Measurements from ENCODE around the gene CUL4A.
"Not testable (repeated sequence)": the region's sequence is repeated elsewhere in the genome, so short reads cannot be mapped to it uniquely, and the experiment has no call there.

Gene CUL4A

DNA sequence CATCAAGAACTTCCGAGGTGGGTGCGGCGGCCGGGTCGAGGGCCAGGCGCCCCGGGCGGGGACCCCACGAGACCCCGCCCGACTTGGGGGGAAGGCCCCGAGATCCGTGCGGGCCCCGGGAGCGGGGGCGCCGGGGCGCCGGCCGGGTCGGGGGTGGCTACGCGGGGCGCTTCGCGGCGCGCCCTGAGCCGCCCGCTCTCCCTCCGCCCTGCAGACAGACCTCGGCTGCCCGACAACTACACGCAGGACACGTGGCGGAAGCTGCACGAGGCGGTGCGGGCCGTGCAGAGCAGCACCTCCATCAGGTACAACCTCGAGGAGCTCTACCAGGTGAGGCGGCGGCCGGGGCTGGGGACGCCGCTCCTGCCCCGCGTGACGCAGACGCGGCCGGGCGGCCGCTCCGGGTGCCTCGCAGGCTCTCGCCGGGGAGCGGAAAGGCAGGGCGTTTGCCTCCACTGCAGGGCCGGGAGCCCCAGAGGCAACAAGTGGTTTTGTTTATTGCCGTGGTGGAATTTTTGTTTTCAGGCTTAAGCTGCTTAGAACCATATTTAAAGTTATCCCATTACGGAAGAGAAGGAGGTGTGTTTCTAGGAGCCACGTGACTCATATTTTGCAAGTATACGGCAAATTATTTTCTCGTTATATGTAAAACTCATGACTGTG lies 477 bp downstream of the CUL4A start:
- DNase-seq, result peak; percentile 82

DNA sequence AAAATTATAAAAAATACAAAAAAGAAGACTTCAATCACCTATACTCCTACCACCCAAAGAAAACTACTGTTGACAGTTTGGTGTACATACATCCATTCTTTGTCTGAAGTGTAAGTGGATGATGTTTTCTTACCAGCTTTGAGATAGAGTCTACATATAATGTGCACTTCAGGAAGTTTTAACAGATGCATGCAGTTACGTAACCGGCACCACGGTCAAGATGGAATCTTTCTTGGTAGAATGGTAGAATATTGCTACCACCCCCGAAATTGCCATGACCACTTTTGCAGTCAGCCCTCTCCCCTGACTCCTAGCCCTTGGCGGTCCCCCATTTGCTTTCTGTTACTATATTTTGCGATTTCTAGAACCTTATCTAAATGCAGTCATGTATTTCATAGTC lies 1.4 kb downstream of the CUL4A start:
- no peak for DNase-seq

DNA sequence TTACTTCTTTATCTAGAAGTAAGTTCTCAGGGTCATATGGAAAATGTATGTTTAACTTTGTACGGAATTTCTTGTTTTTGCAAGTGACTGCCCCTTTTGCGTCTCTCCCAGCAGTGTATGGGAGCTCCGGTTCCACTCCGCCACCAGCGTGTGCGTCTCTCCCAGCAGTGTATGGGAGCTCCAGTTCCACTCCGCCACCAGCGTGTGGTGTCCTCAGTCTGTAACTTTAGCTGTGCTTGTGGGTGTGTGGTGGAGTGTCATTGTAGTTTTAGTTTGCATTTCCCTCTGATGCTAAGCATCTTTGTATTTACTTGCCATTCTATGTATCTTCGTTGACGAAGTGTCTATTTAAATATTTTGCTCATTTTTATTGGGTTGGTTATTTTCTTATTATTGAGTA lies 2.4 kb downstream of the CUL4A start:
- DNase-seq, result no peak

DNA sequence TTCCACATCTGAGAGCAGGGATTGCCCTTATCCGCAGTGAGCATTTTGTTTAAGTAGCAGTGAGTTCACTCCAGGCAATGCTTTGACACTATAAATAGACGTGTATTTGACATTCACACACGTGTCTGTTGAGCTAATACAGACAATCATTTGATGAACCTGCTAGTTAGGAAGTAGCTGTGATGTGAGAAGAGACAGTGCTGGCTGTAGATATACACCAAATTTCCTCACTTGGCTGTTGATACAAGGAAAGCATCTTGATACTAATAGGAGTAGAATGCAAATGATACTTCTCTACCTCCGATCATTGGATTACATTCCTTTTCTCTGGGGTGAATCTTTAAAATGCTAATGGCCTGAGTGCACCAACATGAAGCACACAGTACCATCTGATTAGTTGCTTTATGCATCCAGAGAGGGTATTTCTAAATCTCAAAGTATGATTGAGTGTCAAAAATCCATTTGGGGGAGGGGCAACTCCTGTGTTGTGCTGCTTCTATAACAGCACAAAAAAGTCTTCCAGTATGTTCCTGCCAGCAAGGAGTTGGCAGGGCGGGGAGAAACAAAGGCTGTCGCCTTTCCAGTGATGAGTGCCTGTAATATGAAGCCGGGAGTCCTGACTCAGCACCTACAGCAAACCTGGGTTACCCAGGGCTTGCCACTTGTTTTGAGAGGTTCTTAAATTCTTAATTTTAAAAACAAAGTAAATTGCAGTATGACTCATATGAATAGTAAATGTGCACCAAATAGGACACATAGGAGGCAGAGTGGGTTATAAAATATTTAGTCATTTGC lies 7.0 kb downstream of the CUL4A start:
- DNase-seq, result no peak

DNA sequence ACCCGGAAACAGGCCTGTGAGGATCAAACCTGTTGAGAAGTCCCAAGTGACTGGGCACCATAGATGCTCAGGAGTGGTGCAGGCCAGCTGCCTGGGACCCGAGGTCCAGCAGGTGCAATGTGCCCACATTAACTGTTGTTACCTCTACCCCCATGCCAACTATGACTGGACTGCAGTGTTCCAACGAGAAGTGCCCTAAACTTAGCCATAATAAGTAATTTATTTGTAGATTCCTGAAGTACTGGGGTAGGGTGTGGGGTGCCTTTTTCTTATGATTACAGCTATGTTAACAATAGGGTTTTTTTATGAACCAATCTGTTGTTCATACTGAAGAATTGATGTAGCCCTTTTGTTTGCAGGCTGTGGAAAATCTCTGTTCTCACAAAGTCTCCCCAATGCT lies 9.2 kb downstream of the CUL4A start:
- no peak for DNase-seq

DNA sequence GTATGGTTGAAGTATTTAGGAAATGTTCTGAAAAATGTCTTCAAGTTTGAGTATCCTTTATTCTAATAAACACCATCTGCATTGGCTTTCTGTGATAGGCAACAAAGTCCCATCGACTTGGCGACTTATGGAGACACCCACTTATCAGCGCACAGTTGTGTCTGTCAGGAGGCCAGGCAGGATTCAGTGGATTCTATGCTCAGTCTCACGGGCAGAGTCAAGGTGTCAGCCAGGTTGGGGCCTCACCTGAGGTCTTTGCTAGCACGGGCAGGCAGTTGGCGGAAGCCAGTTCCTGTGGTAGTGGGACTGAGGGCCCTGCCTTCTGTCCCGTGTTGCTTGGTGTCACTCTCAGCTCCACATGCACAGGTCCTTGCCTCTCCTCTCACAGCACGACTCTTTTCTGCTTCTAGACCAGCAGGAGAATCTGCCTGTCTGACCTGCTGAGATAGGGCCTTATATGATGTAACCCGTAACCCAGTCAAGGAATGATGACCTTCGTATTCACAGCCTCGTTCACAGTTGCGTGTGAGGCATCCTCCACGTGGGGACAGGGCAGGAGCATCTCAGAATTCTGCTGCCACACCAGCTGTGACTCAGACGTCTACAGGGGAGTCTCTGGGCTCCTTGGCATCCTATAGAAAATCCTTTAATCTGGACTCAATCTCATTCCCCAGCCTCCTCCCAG lies 10.0 kb downstream of the CUL4A start:
- DNase-seq, result no peak

DNA sequence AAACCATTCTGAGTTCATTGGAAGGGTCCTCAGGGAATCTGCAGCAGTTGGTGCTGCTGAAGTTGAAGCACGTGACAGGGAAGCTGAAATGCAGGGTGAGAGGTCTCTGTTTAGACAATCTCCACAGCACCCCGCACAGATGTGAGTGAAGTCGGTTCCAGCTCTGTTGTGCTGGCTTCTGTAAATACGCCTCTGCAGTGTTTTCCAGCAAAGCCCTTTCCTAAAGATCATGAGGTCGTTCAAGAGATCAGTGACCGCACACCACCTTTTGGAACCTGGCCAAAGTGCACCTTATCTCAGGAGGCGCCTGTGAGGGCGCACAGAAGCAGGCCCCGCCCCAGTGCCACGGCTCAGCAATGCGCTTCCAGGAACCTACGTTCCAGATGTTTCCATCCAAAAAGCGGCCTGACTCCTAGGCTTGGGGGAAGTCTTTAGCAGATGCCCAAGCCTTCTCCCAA lies 10.8 kb downstream of the CUL4A start:
- DNase-seq, result no peak

DNA sequence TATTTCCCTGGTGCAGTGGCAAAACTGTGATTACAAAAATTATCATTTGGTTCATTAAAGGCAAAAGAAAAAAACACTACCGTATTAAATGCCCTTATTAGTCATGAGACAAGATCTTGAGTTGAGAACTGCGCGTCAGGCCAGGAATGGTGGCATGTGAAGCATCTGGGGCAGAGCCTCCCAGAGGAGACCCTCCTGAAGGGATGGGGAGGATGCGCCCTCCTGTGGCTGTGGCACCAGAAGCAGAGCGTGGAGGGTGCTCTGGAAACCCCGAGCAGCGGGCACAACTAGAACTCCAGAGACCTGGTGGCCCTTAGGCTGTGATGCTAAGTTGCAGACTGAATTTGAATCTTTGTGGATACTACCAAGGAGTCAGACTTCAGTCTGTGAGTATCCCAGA lies 11.5 kb downstream of the CUL4A start:
- DNase-seq, result peak; percentile 35

DNA sequence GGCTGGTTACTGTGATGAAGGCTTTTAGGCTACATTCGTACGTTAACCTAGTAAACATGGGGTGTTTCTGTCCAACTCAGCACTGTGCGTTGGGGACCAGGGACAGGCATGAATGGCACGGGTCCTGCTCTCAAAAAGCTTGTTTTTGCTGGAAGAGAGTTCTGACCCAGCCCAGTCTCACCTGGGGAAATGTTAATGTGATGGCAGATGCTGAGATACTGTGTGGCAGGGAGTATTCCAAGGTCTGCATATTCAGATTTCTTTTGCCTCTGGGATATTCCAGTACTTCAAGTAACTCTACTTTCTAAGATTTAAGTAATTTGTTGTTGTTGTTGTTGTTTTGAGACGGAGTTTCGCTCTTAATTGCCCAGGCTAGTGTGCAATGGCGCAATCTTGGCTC lies 13.7 kb downstream of the CUL4A start:
- DNase-seq, result no peak

DNA sequence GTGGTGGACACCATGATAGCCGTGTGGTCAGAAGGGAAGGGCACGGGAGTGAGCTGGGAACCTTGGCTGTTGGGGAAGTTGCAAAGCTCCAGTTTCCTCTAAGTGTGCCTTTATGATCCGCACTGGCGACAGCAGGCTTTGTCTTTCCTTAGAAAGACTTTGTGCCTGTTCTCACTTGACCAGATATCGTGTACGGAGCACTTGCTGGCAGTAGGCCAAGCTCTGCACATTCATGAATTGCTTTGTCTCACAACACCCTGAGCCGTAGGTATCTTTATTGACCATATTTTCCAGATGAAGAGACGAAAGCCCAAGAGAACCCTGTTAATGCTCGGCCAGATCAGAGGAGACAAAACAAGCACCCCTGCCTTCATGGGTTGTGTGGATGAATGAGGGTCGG lies 15.1 kb downstream of the CUL4A start:
- no peak for DNase-seq

DNA sequence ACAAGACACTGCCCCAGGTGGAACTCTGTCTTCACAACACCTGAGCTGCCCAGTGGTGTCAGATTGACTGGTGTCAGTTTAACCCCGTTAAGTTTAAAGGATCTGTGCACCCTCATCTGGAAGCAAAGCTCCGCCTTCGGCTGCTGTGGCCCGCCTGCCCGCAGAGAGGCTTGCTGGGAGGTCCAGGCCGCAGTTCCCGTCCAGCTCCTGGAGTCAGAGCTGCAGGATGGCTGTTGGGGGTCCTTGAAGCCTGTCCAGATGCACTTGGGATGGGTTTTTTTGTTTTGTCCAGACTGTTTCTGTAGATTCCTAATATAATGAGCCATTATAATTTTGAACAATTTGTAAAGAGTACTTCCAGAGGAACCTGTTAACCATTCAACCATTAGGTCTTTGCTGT lies 16.1 kb downstream of the CUL4A start:
- no peak for DNase-seq

DNA sequence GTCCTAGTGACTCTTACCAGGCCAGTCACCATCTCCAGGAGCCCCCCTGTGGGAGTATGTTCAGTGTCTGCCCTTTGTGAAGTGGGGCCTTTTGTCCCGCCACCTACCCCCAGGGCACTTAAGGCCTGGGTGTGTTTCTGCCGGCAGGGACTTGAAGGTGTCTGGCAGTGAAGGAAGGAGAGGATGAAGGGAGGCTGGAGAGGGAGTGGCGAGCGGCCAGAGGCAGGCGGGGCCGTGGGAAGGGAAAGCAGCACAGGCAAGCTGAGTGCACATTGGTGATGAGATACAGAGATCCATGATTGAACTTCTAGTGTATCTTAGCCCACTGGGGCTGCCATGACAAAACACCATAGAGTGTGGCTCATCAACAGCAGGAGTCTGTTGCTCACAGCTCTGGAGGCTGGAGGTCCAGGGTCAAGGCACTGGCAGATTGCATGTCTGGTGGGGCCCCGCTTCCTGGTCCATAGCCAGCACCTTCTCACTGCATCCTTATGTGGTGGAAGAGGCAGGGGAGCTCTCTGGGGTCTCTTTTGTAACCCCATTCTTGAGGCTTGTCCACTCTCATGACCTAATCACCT lies 17.5 kb downstream of the CUL4A start:
- DNase-seq, result no peak

DNA sequence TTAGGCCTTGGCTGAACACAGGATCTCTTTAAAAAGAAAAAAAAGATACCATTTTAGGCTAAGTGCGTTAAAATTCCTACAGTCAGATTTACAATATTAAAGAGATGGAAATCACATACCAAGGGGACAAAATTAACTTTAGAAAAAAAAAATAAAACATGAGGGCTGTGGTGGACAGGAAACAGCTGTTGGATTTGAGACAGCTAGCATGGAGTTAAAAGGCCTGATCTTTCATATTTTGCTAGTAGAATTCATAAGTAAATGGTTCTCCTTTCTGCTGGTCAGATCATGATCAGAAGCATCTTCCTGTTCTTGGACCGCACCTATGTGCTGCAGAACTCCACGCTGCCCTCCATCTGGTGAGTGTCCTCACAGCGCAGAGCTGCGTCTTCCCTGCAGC lies 19.7 kb downstream of the CUL4A start:
- DNase-seq, result no peak

DNA sequence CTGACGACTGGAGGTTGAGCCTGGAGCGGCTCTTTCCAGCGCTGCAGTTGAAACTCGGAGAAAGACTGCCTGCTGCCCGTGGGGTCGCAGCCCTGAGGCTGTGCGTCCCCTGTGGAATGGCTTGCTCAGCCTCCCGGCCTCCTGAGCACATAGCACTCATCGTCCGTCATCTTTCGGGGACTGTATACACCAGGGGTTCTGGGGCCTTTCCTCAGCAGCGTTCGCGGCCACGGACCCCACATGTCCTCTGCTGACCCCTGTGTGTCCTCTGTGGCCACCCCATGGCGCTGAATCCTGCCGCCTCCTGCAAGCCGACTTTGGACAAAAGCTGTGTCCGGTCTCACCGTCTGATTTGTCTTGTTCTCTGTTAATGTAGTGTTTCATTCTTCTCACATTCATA lies 20.4 kb downstream of the CUL4A start:
- no peak for DNase-seq

DNA sequence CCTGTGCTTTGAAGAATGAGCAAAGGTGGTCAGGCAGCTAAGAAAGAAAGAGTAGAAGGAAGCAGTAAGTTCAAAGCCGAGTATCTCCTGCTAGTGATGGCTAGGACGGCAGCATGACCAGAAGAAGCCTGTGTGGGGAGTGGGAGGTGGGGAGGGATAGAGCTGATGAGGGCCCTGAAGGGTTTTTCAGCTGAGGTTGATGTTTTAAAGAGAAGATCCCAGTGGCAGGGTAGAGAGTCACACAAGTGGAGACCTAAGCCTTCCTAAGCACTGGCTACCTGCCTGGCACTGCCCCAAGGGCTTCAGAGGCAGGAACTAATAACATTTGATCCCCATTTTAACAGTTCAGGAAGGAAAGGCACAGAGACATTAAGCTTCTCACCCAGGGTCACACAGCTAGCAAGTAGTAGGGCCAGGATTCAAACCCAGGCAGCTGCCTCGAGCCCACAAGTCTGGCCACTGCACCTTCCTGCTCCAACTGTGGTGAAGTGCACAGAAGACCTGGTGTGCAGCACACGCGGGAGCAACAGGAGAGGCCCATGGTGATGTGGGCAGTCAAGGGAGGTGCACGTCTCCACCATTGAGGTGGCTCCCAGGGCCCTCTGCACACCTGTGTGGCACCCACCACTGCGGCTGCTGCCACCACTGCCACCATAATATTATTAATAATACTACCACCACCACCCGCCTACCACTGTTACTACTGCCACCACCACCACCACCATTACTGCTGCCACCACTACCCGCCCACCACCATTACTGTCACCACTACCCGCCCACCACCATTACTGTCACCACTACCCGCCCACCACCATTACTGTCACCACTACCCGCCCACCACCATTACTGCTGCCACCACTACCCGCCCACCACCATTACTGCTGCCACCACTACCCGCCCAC lies 22.1 kb downstream of the CUL4A start:
- no peak for DNase-seq

DNA sequence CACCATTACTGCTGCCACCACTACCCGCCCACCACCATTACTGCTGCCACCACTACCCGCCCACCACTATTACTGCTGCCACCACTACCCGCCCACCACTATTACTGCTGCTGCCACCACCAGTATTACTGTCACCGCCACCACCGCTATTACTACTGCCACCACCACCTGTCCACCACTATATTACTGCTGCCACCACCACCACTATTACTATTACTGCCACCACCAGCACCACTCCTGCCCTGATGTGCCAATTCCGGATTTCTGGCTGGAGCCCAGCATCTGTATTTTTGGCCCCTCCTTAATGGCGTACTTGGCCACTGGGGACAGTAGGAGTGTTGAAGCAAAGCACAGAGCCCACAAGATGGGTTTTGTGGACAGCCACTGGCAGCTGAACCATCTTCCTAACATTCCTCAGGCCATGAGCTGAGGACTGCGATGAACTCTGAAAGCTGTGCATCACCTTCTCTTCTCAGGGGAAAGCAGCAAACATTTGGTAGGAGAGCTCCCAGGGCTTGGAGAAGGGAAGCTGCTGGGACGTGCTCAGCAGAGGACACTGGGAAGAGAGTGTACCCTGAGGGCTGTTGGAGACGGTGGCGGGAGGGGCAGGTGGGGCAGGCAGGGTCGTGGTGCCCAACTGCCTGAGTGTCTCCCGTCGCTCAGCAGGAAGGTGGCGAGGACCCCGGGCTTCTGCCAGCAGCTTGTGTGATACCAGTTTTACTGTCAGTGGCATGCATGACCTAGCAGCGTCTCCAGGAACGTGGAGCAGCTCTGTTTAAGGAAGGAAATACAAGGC lies 23.0 kb downstream of the CUL4A start:
- no peak for DNase-seq

DNA sequence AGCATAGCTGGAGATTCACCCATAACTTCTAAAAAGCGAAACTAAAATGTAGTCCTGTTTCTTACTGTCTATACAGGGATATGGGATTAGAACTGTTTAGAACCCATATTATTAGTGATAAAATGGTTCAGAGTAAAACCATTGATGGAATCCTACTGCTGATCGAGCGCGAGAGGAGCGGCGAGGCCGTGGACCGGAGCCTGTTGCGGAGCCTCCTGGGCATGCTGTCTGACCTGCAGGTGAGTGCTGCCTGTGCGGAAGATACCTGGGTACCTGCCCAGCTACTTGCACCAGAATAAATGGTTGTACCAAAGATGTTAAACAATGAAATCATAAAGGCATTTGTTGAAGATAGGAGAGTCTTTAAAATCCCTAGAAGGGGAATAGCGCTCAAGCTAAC lies 23.7 kb downstream of the CUL4A start:
- DNase-seq, result no peak

DNA sequence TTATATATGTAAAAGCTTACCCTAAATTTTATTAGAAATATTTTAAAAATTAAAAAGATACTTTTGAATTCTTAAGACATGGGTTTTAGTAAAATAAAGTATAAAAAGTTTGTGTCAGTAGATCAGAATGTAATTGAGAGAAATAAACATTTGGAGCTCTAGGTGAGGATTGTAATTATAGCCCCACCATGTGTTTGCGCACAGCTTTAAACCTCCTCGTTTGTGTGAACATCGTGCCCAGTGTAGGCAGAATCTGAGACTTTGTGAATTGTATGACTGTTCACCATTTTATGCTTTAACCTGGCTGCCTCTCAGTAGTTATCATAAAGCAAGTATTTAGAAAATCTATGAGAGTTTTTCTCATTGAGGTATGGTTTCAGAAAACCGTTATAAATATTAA lies 29.1 kb downstream of the CUL4A start:
- DNase-seq, result no peak

DNA sequence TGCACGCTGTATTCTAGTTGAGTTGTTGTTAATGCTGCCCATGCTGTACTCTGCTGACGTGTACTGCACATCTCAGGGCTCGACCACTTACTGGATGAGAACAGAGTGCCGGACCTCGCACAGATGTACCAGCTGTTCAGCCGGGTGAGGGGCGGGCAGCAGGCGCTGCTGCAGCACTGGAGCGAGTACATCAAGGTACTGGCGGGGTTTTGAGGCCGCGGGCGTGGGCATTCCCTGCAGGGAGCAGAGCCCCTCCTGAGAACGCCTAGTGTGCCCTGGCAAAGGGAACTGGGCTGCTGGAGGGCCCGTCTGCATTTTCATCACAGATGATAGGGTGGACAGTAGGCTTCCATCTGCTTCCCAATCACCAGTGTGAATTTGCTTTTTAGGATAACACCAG lies 29.9 kb downstream of the CUL4A start:
- DNase-seq, result no peak

DNA sequence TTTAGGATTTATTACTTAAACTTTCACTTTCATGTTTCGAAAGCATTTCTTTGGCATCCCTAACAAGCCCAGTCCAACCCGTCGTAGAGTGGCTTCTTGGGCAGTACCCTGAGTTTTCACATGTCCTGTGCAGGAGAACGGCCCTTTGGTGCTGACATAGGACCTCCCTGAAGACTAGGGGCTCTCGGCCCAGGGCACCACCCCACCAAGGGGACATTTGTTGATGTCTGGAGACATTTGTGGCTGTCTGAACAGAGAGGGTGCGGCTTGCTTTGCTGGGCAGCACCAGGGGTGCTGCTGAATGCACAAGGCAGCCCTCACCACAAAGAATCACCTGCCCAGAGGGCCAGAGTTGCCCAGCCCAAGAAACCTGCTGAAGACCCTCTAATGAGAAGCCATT lies 30.6 kb downstream of the CUL4A start:
- DNase-seq, result no peak

DNA sequence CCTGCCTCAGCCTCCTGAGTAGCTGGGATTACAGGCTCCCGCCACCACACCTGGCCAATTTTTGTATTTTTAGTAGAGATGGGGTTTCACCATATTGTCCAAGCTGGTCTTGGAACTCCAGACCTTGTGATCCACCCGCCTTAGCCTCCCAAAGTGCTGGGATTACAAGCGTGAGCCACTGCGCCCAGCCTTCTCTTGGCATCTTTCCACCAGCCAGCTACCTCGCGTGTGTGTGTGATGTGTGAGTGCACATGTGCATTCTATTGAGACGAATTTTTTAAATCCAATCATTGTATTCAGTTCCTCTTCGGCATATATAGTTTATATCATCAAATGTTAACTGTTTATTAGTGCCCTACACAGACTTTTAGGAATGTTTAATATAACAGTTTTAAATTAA lies 32.2 kb downstream of the CUL4A start:
- DNase-seq, result not testable (repeated sequence)

DNA sequence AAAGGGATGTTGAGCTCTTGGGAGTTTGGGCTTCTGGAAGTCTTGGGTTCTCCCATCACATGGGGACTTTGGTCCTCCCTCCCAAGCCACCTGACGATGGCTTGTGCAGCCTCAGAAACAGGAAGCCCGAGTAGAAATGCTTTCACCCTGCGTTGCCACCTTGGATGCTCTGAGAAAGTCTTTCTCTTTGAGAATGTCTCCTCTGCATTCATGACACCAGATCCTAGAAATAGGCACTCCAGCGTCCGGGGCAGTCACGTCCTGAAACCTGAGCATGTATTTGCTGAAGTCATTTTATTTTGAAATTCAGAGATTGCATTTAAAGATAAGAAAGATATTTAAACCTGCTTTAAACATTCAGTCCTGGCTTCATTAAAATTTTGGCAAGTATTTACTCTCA lies 34.4 kb downstream of the CUL4A start:
- no peak for DNase-seq
